Calu3 (cell line): ENCODE results near the gene FRS2. TPM values are rescaled to one million over a fixed set of nuclear protein-coding genes. Genes with fewer than 3 reads are reported as not detected.

Experiments used
- BruUV-seq: library from RNA; stranded (reverse); fragments of 400-500 nt; replicated peaks from 2 replicates; lab custom pipeline; 2021; lab: Mats Ljungman, UMichigan
- CTCF ChIA-PET: fragments of 300-600 bp; sonication (Branson Sonifier 250); formaldehyde crosslinking; loops from one replicate; lab custom pipeline; 2022; ENCODE audit warnings: antibody characterized with exemption; lab: Charles Lee
- DNase-seq: peaks from one replicate; pipeline ENCODE4 v3.0.0; 2022
- H3K27ac Mint-ChIP-seq: one replicate; pipeline ENCODE4 v1.8.0; 2022; ENCODE audit warnings: mixed read lengths; ENCODE audit not compliant: unreplicated experiment
- H3K27me3 Mint-ChIP-seq: one replicate; pipeline ENCODE4 v1.8.0; 2022; ENCODE audit warnings: mixed read lengths; ENCODE audit not compliant: unreplicated experiment
- H3K36me3 Mint-ChIP-seq: one replicate; pipeline ENCODE4 v1.8.0; 2022; ENCODE audit warnings: mild to moderate bottlenecking, moderate library complexity, mixed read lengths; ENCODE audit not compliant: insufficient read depth, unreplicated experiment
- H3K4me1 Mint-ChIP-seq: one replicate; pipeline ENCODE4 v1.8.0; 2022; ENCODE audit warnings: mild to moderate bottlenecking, low read depth, mixed read lengths; ENCODE audit not compliant: unreplicated experiment
- H3K4me3 Mint-ChIP-seq: one replicate; pipeline ENCODE4 v1.8.0; 2022; ENCODE audit warnings: mild to moderate bottlenecking, low read depth, moderate library complexity, mixed read lengths; ENCODE audit not compliant: unreplicated experiment
- H3K9me3 Mint-ChIP-seq: one replicate; pipeline ENCODE4 v1.8.0; 2022; ENCODE audit warnings: low read depth, mixed read lengths; ENCODE audit not compliant: unreplicated experiment
- intact Hi-C: fragments of 100-400 bp; cut with micrococcal nuclease; formaldehyde crosslinking; loops from one replicate; pipeline ENCODE4 v1.10.0; 2022; ENCODE audit not compliant: unreplicated experiment
- total RNA-seq: library from RNA; stranded (reverse); gene quantifications from 2 replicates; pipeline ENCODE4 v1.2.3, GENCODE V29; 2022
- TF ChIP-seq, protein P1 (sequence below): fragments of 200-600 bp; IDR thresholded peaks from one replicate; pipeline ENCODE4 v1.8.0; 2022; ENCODE audit warnings: antibody characterized with exemption; ENCODE audit not compliant: unreplicated experiment

Gene FRS2
- total RNA-seq, 1 experiment from 2014 or later, result 27.5 TPM

DNA sequence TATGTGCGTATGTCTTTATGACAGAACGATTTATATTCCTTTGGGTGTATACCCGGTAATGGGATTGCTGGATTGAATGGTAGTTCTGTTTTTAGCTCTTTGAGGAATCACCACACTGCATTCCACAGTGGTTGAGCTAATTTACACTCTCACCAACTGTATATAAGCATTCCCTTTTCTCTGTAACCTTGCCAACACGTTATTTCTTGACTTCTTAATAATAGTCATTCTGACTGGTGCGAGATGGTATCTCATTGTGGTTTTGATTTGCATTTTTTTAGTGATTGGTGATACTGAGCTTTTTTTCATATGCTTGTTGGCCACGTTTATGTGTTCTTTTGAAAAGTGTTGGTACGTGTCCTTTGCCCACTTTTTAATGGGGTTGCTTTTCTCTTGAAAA is 49.7 kb downstream of the FRS2 start:
- TF ChIP-seq, protein P1, sequence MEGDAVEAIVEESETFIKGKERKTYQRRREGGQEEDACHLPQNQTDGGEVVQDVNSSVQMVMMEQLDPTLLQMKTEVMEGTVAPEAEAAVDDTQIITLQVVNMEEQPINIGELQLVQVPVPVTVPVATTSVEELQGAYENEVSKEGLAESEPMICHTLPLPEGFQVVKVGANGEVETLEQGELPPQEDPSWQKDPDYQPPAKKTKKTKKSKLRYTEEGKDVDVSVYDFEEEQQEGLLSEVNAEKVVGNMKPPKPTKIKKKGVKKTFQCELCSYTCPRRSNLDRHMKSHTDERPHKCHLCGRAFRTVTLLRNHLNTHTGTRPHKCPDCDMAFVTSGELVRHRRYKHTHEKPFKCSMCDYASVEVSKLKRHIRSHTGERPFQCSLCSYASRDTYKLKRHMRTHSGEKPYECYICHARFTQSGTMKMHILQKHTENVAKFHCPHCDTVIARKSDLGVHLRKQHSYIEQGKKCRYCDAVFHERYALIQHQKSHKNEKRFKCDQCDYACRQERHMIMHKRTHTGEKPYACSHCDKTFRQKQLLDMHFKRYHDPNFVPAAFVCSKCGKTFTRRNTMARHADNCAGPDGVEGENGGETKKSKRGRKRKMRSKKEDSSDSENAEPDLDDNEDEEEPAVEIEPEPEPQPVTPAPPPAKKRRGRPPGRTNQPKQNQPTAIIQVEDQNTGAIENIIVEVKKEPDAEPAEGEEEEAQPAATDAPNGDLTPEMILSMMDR, result no peak
- intact Hi-C loops, result no loop called here
- DNase-seq, result no peak
- CTCF ChIA-PET, result interaction anchor here (0.5 kb wide), 1 partner anchor 161 kb away, joined by 3 read pairs; no protein-coding TSS in a partner anchor
- Mint-ChIP-seq H3K27me3 (no peaks in the 10 kb centered on the region), H3K27ac (no peak overlapping the region), H3K4me3 (no peak overlapping the region), H3K9me3 (peaks cover 14% of the 10 kb centered on the region), H3K36me3 (no peaks in the 10 kb centered on the region), H3K4me1 (peaks cover 24% of the 10 kb centered on the region)
- BruUV-seq, result no TSS peak

DNA sequence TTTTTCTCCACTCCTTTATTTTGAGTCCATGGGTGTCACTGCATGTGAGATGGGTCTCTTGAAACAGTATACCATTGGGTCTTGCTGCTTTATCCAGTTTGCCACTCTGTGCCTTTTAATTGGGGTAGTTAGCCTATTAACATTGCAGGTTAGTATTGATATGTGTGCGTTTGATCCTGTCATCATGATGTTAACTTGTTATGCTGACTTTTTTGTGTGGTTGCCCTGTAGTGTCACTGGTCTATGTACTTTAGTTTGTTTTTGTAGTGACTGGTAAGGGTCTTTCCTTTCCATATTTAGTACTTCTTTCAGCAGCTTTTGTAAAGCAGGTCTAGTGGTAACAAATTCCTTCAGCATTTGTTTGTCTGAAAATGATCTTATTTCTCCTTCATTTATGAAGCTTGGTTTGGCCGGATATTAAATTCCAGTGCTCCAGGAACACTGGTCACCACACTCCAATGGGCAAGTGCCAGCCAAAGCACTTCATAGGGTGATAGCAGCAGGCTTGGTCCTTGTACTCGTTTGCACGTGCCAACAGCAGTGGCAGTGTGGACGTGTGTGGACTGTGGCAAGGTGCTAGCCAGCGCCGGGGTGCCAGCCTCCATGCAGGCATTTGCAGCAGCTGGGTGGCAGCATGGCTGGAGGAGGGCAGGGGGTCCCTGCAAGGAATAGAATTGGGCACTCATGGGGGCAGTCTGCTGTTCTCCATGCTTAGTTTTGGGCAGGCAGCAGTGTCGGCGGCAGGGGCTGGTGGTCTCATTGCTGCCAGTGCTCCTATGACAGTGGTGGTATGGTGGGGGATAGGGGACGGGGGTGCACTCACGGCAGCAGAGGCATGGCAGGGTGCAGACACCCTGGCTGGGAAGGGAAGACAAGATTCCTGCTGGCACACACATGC is 53.5 kb downstream of the FRS2 start:
- Mint-ChIP-seq H3K4me3 (no peak overlapping the region), H3K27me3 (no peaks in the 10 kb centered on the region), H3K36me3 (no peaks in the 10 kb centered on the region), H3K9me3 (peaks cover 14% of the 10 kb centered on the region), H3K4me1 (peaks cover 35% of the 10 kb centered on the region), H3K27ac (no peak overlapping the region)
- no peak for DNase-seq
- TF ChIP-seq, protein P1, result no peak
- CTCF ChIA-PET, result no interaction called here
- no TSS peak for BruUV-seq
- intact Hi-C loops, result no loop called here

DNA sequence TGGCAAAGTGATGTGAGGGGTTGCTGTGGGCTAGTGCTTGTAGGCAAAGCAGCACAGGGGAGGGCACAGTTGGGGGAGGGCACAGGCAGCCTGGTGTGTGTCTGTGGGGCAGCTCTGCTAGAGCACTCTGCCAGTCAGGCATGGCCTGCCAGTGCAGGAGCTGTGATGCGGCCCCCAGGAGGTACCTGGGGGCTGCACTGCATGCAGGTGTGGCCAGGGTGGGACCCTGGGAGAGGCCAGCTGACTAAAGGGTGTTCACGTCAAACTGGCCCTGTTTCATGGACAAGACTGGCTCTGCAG is 54.1 kb downstream of the FRS2 start:
- peaks cover 41% of the 10 kb centered on the region for H3K4me1 Mint-ChIP-seq
- TF ChIP-seq, protein P1, result no peak

DNA sequence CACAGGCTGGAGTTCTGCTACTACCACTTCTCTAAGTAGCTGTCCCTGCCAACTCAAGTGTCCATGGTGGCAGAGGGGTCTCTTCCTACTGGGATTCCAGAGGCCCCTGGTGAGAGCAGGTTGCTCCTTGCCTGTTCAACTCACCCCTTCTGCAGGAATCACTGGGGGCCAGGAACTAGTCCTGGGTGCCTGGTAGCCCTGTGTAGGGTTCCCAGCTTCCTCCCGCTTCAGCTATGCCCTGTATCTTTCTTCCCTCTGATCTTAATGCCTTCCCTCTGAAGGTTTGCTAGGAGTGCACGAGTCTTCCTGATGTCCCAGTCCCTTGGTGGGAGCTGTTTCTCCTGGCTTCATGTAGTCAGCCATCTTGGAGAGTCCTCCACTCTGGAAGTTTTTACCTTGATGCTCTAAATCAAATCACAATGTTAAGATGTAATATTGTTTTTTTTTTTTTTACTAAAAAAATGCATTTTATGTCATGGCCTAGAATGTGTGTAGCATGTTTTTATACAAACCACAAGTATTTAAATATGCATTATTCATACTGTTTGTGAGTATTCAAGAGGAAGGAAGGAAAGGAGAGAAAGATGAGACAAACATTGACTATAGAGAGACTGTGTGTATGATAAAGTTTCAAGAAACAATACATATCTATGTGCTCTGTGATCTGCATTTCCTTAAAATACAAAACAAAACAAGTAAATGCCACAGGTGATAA is 54.7 kb downstream of the FRS2 start:
- H3K27ac Mint-ChIP-seq, result no peak overlapping the region
- H3K4me1 Mint-ChIP-seq, result peaks cover 42% of the 10 kb centered on the region
- CTCF ChIA-PET, result no interaction called here
- BruUV-seq, result no TSS peak
- DNase-seq, result no peak
- intact Hi-C loops, result no loop called here
- H3K27me3 Mint-ChIP-seq, result no peaks in the 10 kb centered on the region
- TF ChIP-seq, protein P1, result no peak
- peaks cover 14% of the 10 kb centered on the region for H3K9me3 Mint-ChIP-seq
- H3K36me3 Mint-ChIP-seq, result no peaks in the 10 kb centered on the region
- no peak overlapping the region for H3K4me3 Mint-ChIP-seq

More for the DNA sequence above, 54.1 kb downstream of the FRS2 start:
- peaks cover 14% of the 10 kb centered on the region for H3K9me3 Mint-ChIP-seq
- no peak overlapping the region for H3K4me3 Mint-ChIP-seq
- DNase-seq, result no peak
- no TSS peak for BruUV-seq
- no peaks in the 10 kb centered on the region for H3K36me3 Mint-ChIP-seq
- H3K27me3 Mint-ChIP-seq, result no peaks in the 10 kb centered on the region
- H3K27ac Mint-ChIP-seq, result no peak overlapping the region
- CTCF ChIA-PET, result no interaction called here
- intact Hi-C loops, result no loop called here
